Astrocyte of the spinal cord (primary cell): ENCODE results near the gene AKAP6.

Source experiments
- DNase-seq: peaks from one replicate; pipeline ENCODE4 v3.0.0; 2011; ENCODE audit warnings: low read depth, low spot score
- H3K4me3 ChIP-seq: 2 replicates; pipeline ENCODE4 v1.5.1; 2011; ENCODE audit warnings: low read depth, mild to moderate bottlenecking, low read length, moderate library complexity
- CTCF ChIP-seq: IDR thresholded peaks from 2 replicates; pipeline ENCODE4 v1.5.1; 2012; ENCODE audit warnings: low read depth, mild to moderate bottlenecking, low read length, inconsistent platforms
- in situ Hi-C: cut with HindIII; loops from 2 replicates; pipeline ENCODE4 v1.10.0; 2017; ENCODE audit warnings: low sequenced_read_pairs

The AKAP6 gene

GRCh38 chr14:32491416-32492016 lies 162.4 kb downstream of the AKAP6 start:
- DNase-seq: no peak
- in situ Hi-C loops: no loop called here
- no peak overlapping the region for H3K4me3 ChIP-seq
- no peak for TF ChIP-seq CTCF

GRCh38 chr14:32492457-32492856 lies 163.4 kb downstream of the AKAP6 start:
- no peak for TF ChIP-seq CTCF
- DNase-seq: no peak
- H3K4me3 ChIP-seq: no peak overlapping the region
- in situ Hi-C loops: no loop called here

- H3K4me3 ChIP-seq: no peak overlapping the region
- in situ Hi-C loops: no loop called here
- no peak for TF ChIP-seq CTCF
Measured at GRCh38 chr14:32494609-32495434, 165.7 kb downstream of the AKAP6 start.

GRCh38 chr14:32495435-32495734 lies 166.3 kb downstream of the AKAP6 start:
- no peak for TF ChIP-seq CTCF
- DNase-seq: no peak
- in situ Hi-C loops: no loop called here
- no peak overlapping the region for H3K4me3 ChIP-seq

More at GRCh38 chr14:32494609-32495434, 165.7 kb downstream of the AKAP6 start:
- DNase-seq: no peak

- no peak for DNase-seq
- no peak overlapping the region for H3K4me3 ChIP-seq
- in situ Hi-C loops: no loop called here
- TF ChIP-seq CTCF: no peak
Measured at GRCh38 chr14:32497248-32497647, 168.2 kb downstream of the AKAP6 start.

GRCh38 chr14:32507029-32507984 lies 178.2 kb downstream of the AKAP6 start:
- peak; percentile 89 for DNase-seq
- TF ChIP-seq CTCF: no peak
- in situ Hi-C loops: no loop called here
- H3K4me3 ChIP-seq: no peak overlapping the region
